ENCODE measurements around the gene MESD. TPM values are rescaled to one million over a fixed set of nuclear protein-coding genes. Genes with fewer than 3 reads are reported as not detected.

The MESD gene
- total and polyA plus RNA-seq, 9 of the 15 experiments (the other 6 are each of a cell fraction or from before 2014, with no cell fraction given), result 11.3 to 39.7 (median 22.8) TPM

DNA sequence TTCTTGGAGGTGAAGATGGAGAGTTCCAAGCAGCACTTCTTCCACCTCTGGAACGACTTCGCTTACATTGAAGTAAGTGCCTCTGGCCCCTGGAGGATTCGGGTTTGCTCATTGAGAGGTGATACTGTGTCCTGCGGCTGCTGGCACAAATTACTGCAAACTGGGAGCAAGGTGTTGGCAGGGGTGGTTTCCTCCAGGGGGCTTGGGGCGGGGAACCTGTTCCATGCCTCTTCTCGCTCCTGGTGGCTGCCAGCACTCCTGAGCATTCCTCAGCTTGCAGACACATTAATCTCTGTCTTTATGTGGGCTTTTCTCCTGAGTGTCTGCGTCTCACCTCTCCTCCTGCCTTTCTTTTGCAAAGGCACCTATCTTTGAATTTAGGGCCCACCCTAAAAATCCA is 47.4 kb downstream of the MESD start (continued):
- no peak for TF ChIP-seq MGA (IDR thresholded peaks at IDR 0.05)
